Measurements from ENCODE around the gene SCYL2. TPM values are rescaled to one million over a fixed set of nuclear protein-coding genes. Genes with fewer than 3 reads are reported as not detected.

The SCYL2 gene
- total and polyA plus RNA-seq, 12 donors = 12.1 to 54.6 (median 41.7) TPM

DNA sequence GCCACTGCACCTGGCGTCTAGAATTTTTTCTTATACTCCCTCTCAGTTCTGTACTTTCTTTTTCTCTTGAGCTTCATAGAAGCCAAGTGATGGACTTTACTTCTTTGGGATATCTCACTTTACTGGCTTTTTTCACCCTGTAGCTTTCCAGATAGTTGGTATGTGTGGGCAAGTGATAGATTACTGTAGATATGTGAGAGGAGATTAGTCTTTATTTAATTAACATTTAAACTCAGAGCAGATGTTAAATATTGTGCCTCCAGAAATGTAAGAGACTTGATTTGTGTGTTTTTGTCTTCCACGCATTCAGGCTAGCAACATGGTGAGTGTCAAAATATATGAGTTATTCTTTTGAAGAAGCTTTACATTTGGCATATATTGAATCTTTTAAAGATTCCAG lies 50.4 kb downstream of the SCYL2 start:
- no peak overlapping the region for H3K4me3 ChIP-seq
- TF ChIP-seq, protein P1, sequence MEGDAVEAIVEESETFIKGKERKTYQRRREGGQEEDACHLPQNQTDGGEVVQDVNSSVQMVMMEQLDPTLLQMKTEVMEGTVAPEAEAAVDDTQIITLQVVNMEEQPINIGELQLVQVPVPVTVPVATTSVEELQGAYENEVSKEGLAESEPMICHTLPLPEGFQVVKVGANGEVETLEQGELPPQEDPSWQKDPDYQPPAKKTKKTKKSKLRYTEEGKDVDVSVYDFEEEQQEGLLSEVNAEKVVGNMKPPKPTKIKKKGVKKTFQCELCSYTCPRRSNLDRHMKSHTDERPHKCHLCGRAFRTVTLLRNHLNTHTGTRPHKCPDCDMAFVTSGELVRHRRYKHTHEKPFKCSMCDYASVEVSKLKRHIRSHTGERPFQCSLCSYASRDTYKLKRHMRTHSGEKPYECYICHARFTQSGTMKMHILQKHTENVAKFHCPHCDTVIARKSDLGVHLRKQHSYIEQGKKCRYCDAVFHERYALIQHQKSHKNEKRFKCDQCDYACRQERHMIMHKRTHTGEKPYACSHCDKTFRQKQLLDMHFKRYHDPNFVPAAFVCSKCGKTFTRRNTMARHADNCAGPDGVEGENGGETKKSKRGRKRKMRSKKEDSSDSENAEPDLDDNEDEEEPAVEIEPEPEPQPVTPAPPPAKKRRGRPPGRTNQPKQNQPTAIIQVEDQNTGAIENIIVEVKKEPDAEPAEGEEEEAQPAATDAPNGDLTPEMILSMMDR (IDR thresholded peaks at IDR 0.05) = no peak
- no peak for TF ChIP-seq POLR2A (IDR thresholded peaks at IDR 0.05)
- no peaks in the 10 kb centered on the region for H3K4me1 ChIP-seq (replicated peaks in 1 of 2)
- intact Hi-C loops (cut with DNase I) = no loop called here
- H3K36me3 ChIP-seq (replicated peaks in 1 of 2) = peaks cover 0 to 23% of the 10 kb centered on the region in 2 donors
- no peaks in the 10 kb centered on the region for H3K9me3 ChIP-seq (replicated peaks in 1 of 3)
- 88 to 98% (median 93%) methylated on average over 2 of the region's 2 CpGs for WGBS, 4 donors
- no peaks in the 10 kb centered on the region for H3K27me3 ChIP-seq
- H3K27ac ChIP-seq = no peak overlapping the region
- DNase-seq = no peak

DNA sequence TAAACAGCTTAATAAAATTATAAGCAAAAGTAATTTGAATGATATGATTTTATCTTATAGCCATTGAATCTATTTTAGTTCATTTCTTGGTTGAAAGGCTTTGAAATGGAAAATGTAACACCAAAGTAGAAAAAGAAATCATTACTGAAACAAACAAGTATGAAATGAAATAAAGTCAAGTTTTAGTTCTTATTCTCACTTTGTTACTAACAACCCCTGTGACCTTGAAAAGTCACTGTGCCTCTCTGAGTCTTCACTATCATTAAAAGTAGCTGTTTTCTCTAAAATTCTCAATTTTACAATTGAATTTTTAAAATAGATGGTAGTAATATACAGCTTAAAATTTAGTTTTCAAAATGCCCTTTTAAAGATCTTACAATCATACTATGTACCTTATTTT lies 57.5 kb downstream of the SCYL2 start:
- TF ChIP-seq, protein P1 (IDR thresholded peaks at IDR 0.05) = no peak
- no peak for TF ChIP-seq POLR2A (IDR thresholded peaks at IDR 0.05)
- DNase-seq = no peak
- no peak overlapping the region for H3K4me3 ChIP-seq
- no peak overlapping the region for H3K27ac ChIP-seq
- H3K9me3 ChIP-seq (replicated peaks in 1 of 3) = no peaks in the 10 kb centered on the region
- no peaks in the 10 kb centered on the region for H3K27me3 ChIP-seq
- intact Hi-C loops (cut with DNase I) = no loop called here
- H3K36me3 ChIP-seq (replicated peaks in 1 of 2) = peaks cover 0 to 16% of the 10 kb centered on the region in 2 donors
- H3K4me1 ChIP-seq (replicated peaks in 1 of 2) = no peaks in the 10 kb centered on the region

DNA sequence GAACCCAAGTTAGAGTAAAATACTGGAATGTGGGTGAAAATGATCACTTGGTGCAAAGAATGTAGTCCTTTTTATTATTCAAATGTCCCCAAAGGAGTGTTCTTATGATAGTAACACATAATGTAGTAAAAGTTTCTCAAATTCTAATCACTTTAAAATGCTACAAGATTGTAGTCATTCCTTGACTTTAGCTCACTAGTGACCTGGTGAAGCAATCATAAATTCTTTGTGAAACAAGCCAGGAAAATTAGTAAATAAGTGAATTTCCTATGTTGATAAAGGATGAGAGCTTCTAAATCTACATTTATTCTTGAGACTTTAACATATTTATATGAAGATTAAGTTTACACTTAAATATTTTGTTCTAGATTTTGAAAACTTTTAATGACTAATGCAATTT lies 59.2 kb downstream of the SCYL2 start:
- intact Hi-C loops (cut with DNase I) = no loop called here
- H3K36me3 ChIP-seq (replicated peaks in 1 of 2) = peaks cover 0 to 18% of the 10 kb centered on the region in 2 donors
- H3K9me3 ChIP-seq (replicated peaks in 1 of 3) = no peaks in the 10 kb centered on the region
- no peak for DNase-seq
- H3K27me3 ChIP-seq = no peaks in the 10 kb centered on the region
- no peak overlapping the region for H3K4me3 ChIP-seq
- no peaks in the 10 kb centered on the region for H3K4me1 ChIP-seq (replicated peaks in 1 of 2)
- no peak for TF ChIP-seq POLR2A (IDR thresholded peaks at IDR 0.05)
- TF ChIP-seq, protein P1 (IDR thresholded peaks at IDR 0.05) = no peak
- H3K27ac ChIP-seq = no peak overlapping the region

DNA sequence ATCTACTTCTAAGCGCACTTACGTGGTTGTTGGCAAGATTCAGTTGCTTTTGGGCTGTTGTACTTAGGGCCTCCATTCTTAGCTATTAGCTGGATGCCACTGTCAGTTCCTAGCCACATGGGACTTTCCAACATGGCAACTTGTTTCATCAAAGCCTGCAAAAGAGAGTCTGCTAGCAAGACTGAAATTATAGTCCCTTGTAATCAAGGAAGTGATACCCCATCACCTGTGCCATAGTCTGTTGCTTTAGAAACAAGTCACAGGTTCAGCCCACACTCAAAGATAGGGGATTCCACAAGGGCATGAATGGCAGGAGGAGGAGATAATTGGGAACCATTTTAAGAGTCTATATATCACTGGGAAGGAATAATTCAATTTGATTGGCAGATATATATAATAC lies 62.8 kb downstream of the SCYL2 start:
- TF ChIP-seq, protein P1 (IDR thresholded peaks at IDR 0.05) = no peak
- no peak for TF ChIP-seq POLR2A (IDR thresholded peaks at IDR 0.05)
- Histone ChIP-seq H3K27ac (no peak overlapping the region), H3K4me1 (replicated peaks in 1 of 2) (no peaks in the 10 kb centered on the region), H3K36me3 (replicated peaks in 1 of 2) (peaks cover 0 to 20% of the 10 kb centered on the region in 2 donors), H3K27me3 (no peaks in the 10 kb centered on the region), H3K4me3 (no peak overlapping the region), H3K9me3 (replicated peaks in 1 of 3) (no peaks in the 10 kb centered on the region)
- no peak for DNase-seq
- intact Hi-C loops (cut with DNase I) = loop anchor here in 1 of 2 donors (10.0 kb wide), 1 partner anchor 95 kb away; no protein-coding TSS in a partner anchor
- WGBS, 4 donors = 90 to 100% (median 93%) methylated on average over 2 of the region's 2 CpGs; no CpG with 5 or more reads in 1 of the 4 donors

Measured in adrenal gland (tissue), 12 donors.